IMR-90 (cell line): ENCODE data around the gene IL18BP. TPM values are rescaled to one million over a fixed set of nuclear protein-coding genes. Genes with fewer than 3 reads are reported as not detected.

Experiments used
- ATAC-seq: fragments of 200-7000 bp; cut with Tn5 transposase; 2 replicates; pipeline ENCODE4 v1.9.1; 2020; ENCODE audit warnings: low read depth, mild to moderate bottlenecking, moderate library complexity
- BruUV-seq: library from RNA; stranded (reverse); fragments of 400-500 nt; replicated peaks from 2 replicates; lab custom pipeline; 2021; lab: Mats Ljungman, UMichigan
- CTCF ChIA-PET: fragments of 300-600 bp; formaldehyde crosslinking; extraction: SDS; loops from one replicate; lab custom pipeline; 2021; ENCODE audit warnings: antibody characterized with exemption; lab: Yijun Ruan, JAX
- POLR2A ChIA-PET: fragments of 300-600 bp; sonication (Branson Sonifier 250); formaldehyde crosslinking; loops from one replicate; lab custom pipeline; 2022; ENCODE audit warnings: antibody characterized with exemption; ENCODE audit not compliant: unreplicated experiment; lab: Charles Lee
- DNase-seq: peaks from one replicate; pipeline ENCODE4 v3.0.0; 2013
- H2AFZ ChIP-seq: replicated peaks from 2 replicates; pipeline ENCODE3; 2013; ENCODE audit warnings: low read length, mild to moderate bottlenecking; ENCODE audit not compliant: poor library complexity
- H2AK5ac ChIP-seq: 2 replicates; pipeline ENCODE4 v1.6.1; 2013; ENCODE audit warnings: low read depth, low read length, inconsistent platforms
- H2AK9ac ChIP-seq: replicated peaks from 2 replicates; pipeline ENCODE3; 2013; ENCODE audit warnings: mild to moderate bottlenecking, low read depth, low read length, moderate library complexity; ENCODE audit not compliant: poor library complexity
- H2BK120ac ChIP-seq: 2 replicates; pipeline ENCODE4 v1.6.1; 2013; ENCODE audit warnings: low read depth, low read length, inconsistent platforms
- H2BK15ac ChIP-seq: 3 replicates; pipeline ENCODE4 v1.6.1; 2013; ENCODE audit warnings: low read depth, low read length, inconsistent platforms
- H2BK20ac ChIP-seq: 2 replicates; pipeline ENCODE4 v1.6.1; 2013; ENCODE audit warnings: low read depth, mild to moderate bottlenecking, inconsistent platforms, low read length, moderate library complexity
- H2BK5ac ChIP-seq: 2 replicates; pipeline ENCODE4 v1.6.1; 2013; ENCODE audit warnings: mild to moderate bottlenecking, low read depth, low read length, inconsistent platforms; ENCODE audit not compliant: poor library complexity, severe bottlenecking
- H3K14ac ChIP-seq: replicated peaks from 2 replicates; pipeline ENCODE4 v1.6.1; 2013; ENCODE audit warnings: low read depth, low read length, inconsistent platforms
- H3K18ac ChIP-seq: 2 replicates; pipeline ENCODE4 v1.6.1; 2013; ENCODE audit warnings: low read depth, low read length, control low read depth
- H3K23ac ChIP-seq: 2 replicates; pipeline ENCODE4 v1.6.1; 2013; ENCODE audit warnings: low read depth, low read length, inconsistent platforms
- H3K27ac ChIP-seq: 2 replicates; pipeline ENCODE4 v1.5.1; 2013; ENCODE audit warnings: mild to moderate bottlenecking, control low read depth, low read length; ENCODE audit not compliant: insufficient read depth
- H3K27me3 ChIP-seq: 2 replicates; pipeline ENCODE4 v1.6.1; 2013; ENCODE audit warnings: low read length; ENCODE audit not compliant: control insufficient read depth, insufficient read depth
- H3K36me3 ChIP-seq: 2 replicates; pipeline ENCODE4 v1.6.1; 2013; ENCODE audit warnings: low read length, mixed read lengths; ENCODE audit not compliant: control insufficient read depth, insufficient read depth
- H3K4ac ChIP-seq: 2 replicates; pipeline ENCODE4 v1.6.1; 2013; ENCODE audit warnings: low read depth, low read length, inconsistent platforms
- H3K4me1 ChIP-seq: 2 replicates; pipeline ENCODE4 v1.6.1; 2013; ENCODE audit warnings: low read length, mixed read lengths; ENCODE audit not compliant: control insufficient read depth, insufficient read depth
- H3K4me2 ChIP-seq: 2 replicates; pipeline ENCODE4 v1.6.1; 2013; ENCODE audit warnings: low read depth, mild to moderate bottlenecking, control low read depth, low read length, moderate library complexity
- H3K4me3 ChIP-seq: 2 replicates; pipeline ENCODE4 v1.5.1; 2013; ENCODE audit warnings: low read depth, mild to moderate bottlenecking, control low read depth, low read length, moderate library complexity; ENCODE audit not compliant: insufficient read depth
- H3K56ac ChIP-seq: 2 replicates; pipeline ENCODE4 v1.6.1; 2013; ENCODE audit warnings: low read length, inconsistent platforms; ENCODE audit not compliant: insufficient read depth; ENCODE audit errors: extremely low read depth
- H3K79me1 ChIP-seq, 2 experiments: 2 replicates each; pipeline ENCODE4 v1.6.1; 2013; ENCODE audit warnings: low read length in 2 of 2, inconsistent platforms in 1 of 2, low read depth in 1 of 2
- H3K9ac ChIP-seq: 2 replicates; pipeline ENCODE4 v1.6.1; 2013; ENCODE audit warnings: low read depth, low read length, control low read depth
- H3K9me1 ChIP-seq: 2 replicates; pipeline ENCODE4 v1.6.1; 2013; ENCODE audit warnings: low read length, inconsistent platforms; ENCODE audit not compliant: insufficient read depth
- H3K9me3 ChIP-seq: 2 replicates; pipeline ENCODE4 v1.6.1; 2013; ENCODE audit warnings: low read length; ENCODE audit not compliant: control insufficient read depth, insufficient read depth
- H4K20me1 ChIP-seq: 2 replicates; pipeline ENCODE4 v1.6.1; 2013; ENCODE audit warnings: low read length, inconsistent platforms; ENCODE audit not compliant: insufficient read depth
- H4K5ac ChIP-seq: 2 replicates; pipeline ENCODE4 v1.6.1; 2013; ENCODE audit warnings: mild to moderate bottlenecking, low read depth, low read length, control low read depth
- H4K8ac ChIP-seq, 2 experiments: 2 replicates each; pipeline ENCODE4 v1.6.1; 2013; ENCODE audit warnings: low read depth in 2 of 2, low read length in 2 of 2, control low read depth in 1 of 2, inconsistent platforms in 1 of 2
- H4K91ac ChIP-seq: 2 replicates; pipeline ENCODE4 v1.6.1; 2013; ENCODE audit warnings: low read depth, low read length, inconsistent platforms; ENCODE audit not compliant: insufficient read depth
- FOS ChIP-seq: fragments of 150-350 bp; IDR thresholded peaks from 2 replicates; pipeline ENCODE4 v1.6.1; 2016; ENCODE audit warnings: low read depth, low read length
- MAFK ChIP-seq: IDR thresholded peaks from 2 replicates; pipeline ENCODE4 v1.6.1; 2012; ENCODE audit warnings: low read depth, low read length, improper control_type of control experiment
- RAD21 ChIP-seq: IDR thresholded peaks from 2 replicates; pipeline ENCODE4 v1.6.1; 2012; ENCODE audit warnings: low read length, improper control_type of control experiment
- RCOR1 ChIP-seq: IDR thresholded peaks from 2 replicates; pipeline ENCODE4 v1.6.1; 2012; ENCODE audit warnings: mild to moderate bottlenecking, low read length, improper control_type of control experiment; ENCODE audit not compliant: insufficient replicate concordance
- RFX5 ChIP-seq: IDR thresholded peaks from 2 replicates; pipeline ENCODE4 v1.8.0; 2012; ENCODE audit warnings: low read depth, mild to moderate bottlenecking, low read length, moderate library complexity
- SMC3 ChIP-seq: fragments of 150-350 bp; IDR thresholded peaks from 2 replicates; pipeline ENCODE4 v1.6.1; 2016; ENCODE audit warnings: low read depth, mild to moderate bottlenecking, antibody characterized with exemption, low read length, moderate library complexity
- WGBS, 2 experiments: methylation state at CpG; one replicate each; pipeline versions ENCODE4 v1.1.5 to v1.1.7; 2013; ENCODE audit warnings: missing lambda C conversion rate in 2 of 2; ENCODE audit not compliant: insufficient read length in 1 of 2; ENCODE audit errors: extremely low coverage in 2 of 2; 5-methylcytosine and 5-hydroxymethylcytosine counted together
- dilution Hi-C: fragments of 300-500 bp; cut with HindIII; formaldehyde crosslinking; loops from one replicate; pipeline ENCODE4 v1.14.3; 2018; ENCODE audit warnings: low sequenced_read_pairs; ENCODE audit not compliant: unreplicated experiment
- in situ Hi-C: fragments of 300-500 bp; cut with MboI; formaldehyde crosslinking; loops from 3 replicates; pipeline ENCODE4 v1.14.3; 2019; ENCODE audit warnings: low sequenced_read_pairs, inconsistent platforms, mixed read lengths
- intact Hi-C: fragments of 100-400 bp; cut with micrococcal nuclease; formaldehyde crosslinking; loops from 2 replicates; pipeline ENCODE4 v1.10.0; 2022
- polyA plus RNA-seq, 3 experiments: library from polyadenylated mRNA; depleted of rRNA; stranded (reverse); fragments of >200 nt; gene quantifications; 2 replicates each; pipeline ENCODE4 v1.2.3, GENCODE V29; 2012; ENCODE audit warnings: low replicate concordance in 1 of 3
- total RNA-seq: library from RNA; depleted of rRNA; stranded (reverse); fragments of >200 nt; gene quantifications from 2 replicates; pipeline ENCODE4 v1.2.3, GENCODE V29; 2012
- TF ChIP-seq, protein P1 (sequence below): fragments of 150-350 bp; IDR thresholded peaks from 2 replicates; pipeline ENCODE4 v1.6.1; 2016; ENCODE audit warnings: low read depth, mild to moderate bottlenecking, low read length, moderate library complexity, borderline replicate concordance

The IL18BP gene
- total and polyA plus RNA-seq, 2 of the 4 experiments (the other 2 are of a cell fraction) = 0.90 to 3.2 TPM

DNA sequence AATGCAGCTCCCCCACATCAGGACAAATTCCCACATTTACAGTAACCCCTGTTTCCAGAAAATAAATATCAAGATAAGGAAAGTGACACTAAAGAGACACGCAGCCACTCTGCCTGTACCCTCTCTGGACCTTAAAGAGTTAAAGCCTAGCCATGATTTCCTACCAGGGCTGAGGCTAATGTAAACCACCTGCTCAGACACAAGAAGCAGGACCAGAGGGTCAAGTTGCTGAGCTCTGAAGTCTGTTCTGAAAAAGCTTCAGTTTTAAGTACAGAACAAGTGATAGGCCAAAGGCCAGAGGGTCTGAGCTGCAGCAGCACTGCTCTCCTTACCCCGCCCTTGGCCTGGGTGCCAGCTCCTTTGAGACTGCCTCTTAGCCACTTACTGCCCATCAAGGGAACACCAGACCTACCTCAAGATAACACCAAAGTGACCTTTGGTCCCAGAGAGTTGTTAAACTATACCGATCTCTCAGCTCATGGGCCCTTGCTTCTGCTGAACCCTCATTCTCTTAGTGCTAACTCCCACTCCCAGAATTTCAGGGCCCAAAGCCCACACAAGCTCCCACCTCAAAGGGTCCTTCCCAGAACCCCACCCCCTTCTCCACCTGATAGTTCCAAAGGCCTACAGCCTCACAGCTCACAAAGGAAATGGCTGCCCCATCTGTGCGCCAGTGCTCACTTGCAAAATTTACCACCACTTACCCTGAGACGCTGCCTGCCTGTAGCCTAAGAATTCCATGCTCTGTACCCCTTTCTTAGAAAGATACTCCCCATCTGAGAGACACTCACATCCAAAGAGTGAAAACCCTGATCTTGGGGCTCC is 40.5 kb downstream of the IL18BP start:
- BruUV-seq = no TSS peak
- Histone ChIP-seq H4K91ac (peak overlapping the region; percentile 98), H3K4me3 (peak overlapping the region; percentile 76), H3K27me3 (no peaks in the 10 kb centered on the region), H3K79me1 (peaks cover 6 to 89% of the 10 kb centered on the region in 2 experiments), H2AK9ac (peak overlapping the region; percentile 100), H4K8ac (peak overlapping the region; percentile 100), H3K4ac (peak overlapping the region; percentile 96), H3K4me1 (peaks cover 10% of the 10 kb centered on the region), H3K56ac (peak overlapping the region; percentile 98), H3K18ac (peak overlapping the region; percentile 93), H3K14ac (peak overlapping the region; percentile 97), H2BK20ac (peak overlapping the region; percentile 53), H3K9me1 (peaks cover 17% of the 10 kb centered on the region), H3K9ac (peak overlapping the region; percentile 99), H2BK15ac (peak overlapping the region; percentile 25; the same call in 2 of the 3 replicates), H2BK5ac (peak overlapping the region; percentile 96), H3K4me2 (peak overlapping the region; percentile 84), H2AFZ (peak overlapping the region; percentile 9), H4K20me1 (peaks cover 30% of the 10 kb centered on the region), H4K5ac (peak overlapping the region; percentile 95), H3K27ac (peak overlapping the region; percentile 95), H2BK120ac (peak overlapping the region; percentile 50), H3K23ac (peak overlapping the region; percentile 97), H3K36me3 (peaks cover 7% of the 10 kb centered on the region; the same call in 1 of the 2 replicates), H3K9me3 (no peaks in the 10 kb centered on the region), H2AK5ac (peak overlapping the region; percentile 100)
- no peak for TF ChIP-seq SMC3
- no peak for TF ChIP-seq MAFK
- TF ChIP-seq, protein P1, sequence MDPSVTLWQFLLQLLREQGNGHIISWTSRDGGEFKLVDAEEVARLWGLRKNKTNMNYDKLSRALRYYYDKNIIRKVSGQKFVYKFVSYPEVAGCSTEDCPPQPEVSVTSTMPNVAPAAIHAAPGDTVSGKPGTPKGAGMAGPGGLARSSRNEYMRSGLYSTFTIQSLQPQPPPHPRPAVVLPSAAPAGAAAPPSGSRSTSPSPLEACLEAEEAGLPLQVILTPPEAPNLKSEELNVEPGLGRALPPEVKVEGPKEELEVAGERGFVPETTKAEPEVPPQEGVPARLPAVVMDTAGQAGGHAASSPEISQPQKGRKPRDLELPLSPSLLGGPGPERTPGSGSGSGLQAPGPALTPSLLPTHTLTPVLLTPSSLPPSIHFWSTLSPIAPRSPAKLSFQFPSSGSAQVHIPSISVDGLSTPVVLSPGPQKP = no peak
- no peak for TF ChIP-seq FOS
- TF ChIP-seq RAD21 = no peak
- TF ChIP-seq RCOR1 = no peak
- TF ChIP-seq RFX5 = no peak
- dilution Hi-C loops (no loop called here), in situ Hi-C loops (loop anchor here (5.0 kb wide), 1 partner anchor 38 kb away; no protein-coding TSS in a partner anchor), intact Hi-C loops (no loop called here)
- ATAC-seq = peak; percentile 11
- CTCF ChIA-PET = interaction anchor here (1.0 to 4.0 kb wide), 5 partner anchors 14 to 52 kb away, joined by 3 to 12 read pairs (median 3); no protein-coding TSS in a partner anchor
- WGBS, 2 experiments = 40% methylated on average over 2 of the region's 5 CpGs; no CpG with 5 or more reads in 1 of the 2 experiments
- POLR2A ChIA-PET = interaction anchor here (1.3 to 1.7 kb wide), 3 partner anchors 11 to 62 kb away, joined by 3 to 6 read pairs (median 4); no protein-coding TSS in a partner anchor
- DNase-seq = peak; percentile 60
